IMR-90 (cell line): ENCODE data around the gene ZNF316. TPM values are rescaled to one million over a fixed set of nuclear protein-coding genes. Genes with fewer than 3 reads are reported as not detected.

Experiments
- ATAC-seq: fragments of 200-7000 bp; cut with Tn5 transposase; 2 replicates; pipeline ENCODE4 v1.9.1; 2020; ENCODE audit warnings: low read depth, mild to moderate bottlenecking, moderate library complexity
- BruUV-seq: library from RNA; stranded (reverse); fragments of 400-500 nt; replicated peaks from 2 replicates; lab custom pipeline; 2021; lab: Mats Ljungman, UMichigan
- CTCF ChIA-PET: fragments of 300-600 bp; formaldehyde crosslinking; extraction: SDS; loops from one replicate; lab custom pipeline; 2021; ENCODE audit warnings: antibody characterized with exemption; lab: Yijun Ruan, JAX
- POLR2A ChIA-PET: fragments of 300-600 bp; sonication (Branson Sonifier 250); formaldehyde crosslinking; loops from one replicate; lab custom pipeline; 2022; ENCODE audit warnings: antibody characterized with exemption; ENCODE audit not compliant: unreplicated experiment; lab: Charles Lee
- DNase-seq: peaks from one replicate; pipeline ENCODE4 v3.0.0; 2013
- H2AFZ ChIP-seq: replicated peaks from 2 replicates; pipeline ENCODE3; 2013; ENCODE audit warnings: low read length, mild to moderate bottlenecking; ENCODE audit not compliant: poor library complexity
- H2AK5ac ChIP-seq: 2 replicates; pipeline ENCODE4 v1.6.1; 2013; ENCODE audit warnings: low read depth, low read length, inconsistent platforms
- H2AK9ac ChIP-seq: replicated peaks from 2 replicates; pipeline ENCODE3; 2013; ENCODE audit warnings: mild to moderate bottlenecking, low read depth, low read length, moderate library complexity; ENCODE audit not compliant: poor library complexity
- H2BK120ac ChIP-seq: 2 replicates; pipeline ENCODE4 v1.6.1; 2013; ENCODE audit warnings: low read depth, low read length, inconsistent platforms
- H2BK15ac ChIP-seq: 3 replicates; pipeline ENCODE4 v1.6.1; 2013; ENCODE audit warnings: low read depth, low read length, inconsistent platforms
- H2BK20ac ChIP-seq: 2 replicates; pipeline ENCODE4 v1.6.1; 2013; ENCODE audit warnings: low read depth, mild to moderate bottlenecking, inconsistent platforms, low read length, moderate library complexity
- H2BK5ac ChIP-seq: 2 replicates; pipeline ENCODE4 v1.6.1; 2013; ENCODE audit warnings: mild to moderate bottlenecking, low read depth, low read length, inconsistent platforms; ENCODE audit not compliant: poor library complexity, severe bottlenecking
- H3K14ac ChIP-seq: replicated peaks from 2 replicates; pipeline ENCODE4 v1.6.1; 2013; ENCODE audit warnings: low read depth, low read length, inconsistent platforms
- H3K18ac ChIP-seq: 2 replicates; pipeline ENCODE4 v1.6.1; 2013; ENCODE audit warnings: low read depth, low read length, control low read depth
- H3K23ac ChIP-seq: 2 replicates; pipeline ENCODE4 v1.6.1; 2013; ENCODE audit warnings: low read depth, low read length, inconsistent platforms
- H3K27ac ChIP-seq: 2 replicates; pipeline ENCODE4 v1.5.1; 2013; ENCODE audit warnings: mild to moderate bottlenecking, control low read depth, low read length; ENCODE audit not compliant: insufficient read depth
- H3K27me3 ChIP-seq: 2 replicates; pipeline ENCODE4 v1.6.1; 2013; ENCODE audit warnings: low read length; ENCODE audit not compliant: control insufficient read depth, insufficient read depth
- H3K36me3 ChIP-seq: 2 replicates; pipeline ENCODE4 v1.6.1; 2013; ENCODE audit warnings: low read length, mixed read lengths; ENCODE audit not compliant: control insufficient read depth, insufficient read depth
- H3K4ac ChIP-seq: 2 replicates; pipeline ENCODE4 v1.6.1; 2013; ENCODE audit warnings: low read depth, low read length, inconsistent platforms
- H3K4me1 ChIP-seq: 2 replicates; pipeline ENCODE4 v1.6.1; 2013; ENCODE audit warnings: low read length, mixed read lengths; ENCODE audit not compliant: control insufficient read depth, insufficient read depth
- H3K4me2 ChIP-seq: 2 replicates; pipeline ENCODE4 v1.6.1; 2013; ENCODE audit warnings: low read depth, mild to moderate bottlenecking, control low read depth, low read length, moderate library complexity
- H3K4me3 ChIP-seq: 2 replicates; pipeline ENCODE4 v1.5.1; 2013; ENCODE audit warnings: low read depth, mild to moderate bottlenecking, control low read depth, low read length, moderate library complexity; ENCODE audit not compliant: insufficient read depth
- H3K56ac ChIP-seq: 2 replicates; pipeline ENCODE4 v1.6.1; 2013; ENCODE audit warnings: low read length, inconsistent platforms; ENCODE audit not compliant: insufficient read depth; ENCODE audit errors: extremely low read depth
- H3K79me1 ChIP-seq, 2 experiments: 2 replicates each; pipeline ENCODE4 v1.6.1; 2013; ENCODE audit warnings: low read length in 2 of 2, inconsistent platforms in 1 of 2, low read depth in 1 of 2
- H3K9ac ChIP-seq: 2 replicates; pipeline ENCODE4 v1.6.1; 2013; ENCODE audit warnings: low read depth, low read length, control low read depth
- H3K9me1 ChIP-seq: 2 replicates; pipeline ENCODE4 v1.6.1; 2013; ENCODE audit warnings: low read length, inconsistent platforms; ENCODE audit not compliant: insufficient read depth
- H3K9me3 ChIP-seq: 2 replicates; pipeline ENCODE4 v1.6.1; 2013; ENCODE audit warnings: low read length; ENCODE audit not compliant: control insufficient read depth, insufficient read depth
- H4K20me1 ChIP-seq: 2 replicates; pipeline ENCODE4 v1.6.1; 2013; ENCODE audit warnings: low read length, inconsistent platforms; ENCODE audit not compliant: insufficient read depth
- H4K5ac ChIP-seq: 2 replicates; pipeline ENCODE4 v1.6.1; 2013; ENCODE audit warnings: mild to moderate bottlenecking, low read depth, low read length, control low read depth
- H4K8ac ChIP-seq, 2 experiments: 2 replicates each; pipeline ENCODE4 v1.6.1; 2013; ENCODE audit warnings: low read depth in 2 of 2, low read length in 2 of 2, control low read depth in 1 of 2, inconsistent platforms in 1 of 2
- H4K91ac ChIP-seq: 2 replicates; pipeline ENCODE4 v1.6.1; 2013; ENCODE audit warnings: low read depth, low read length, inconsistent platforms; ENCODE audit not compliant: insufficient read depth
- BHLHE40 ChIP-seq: fragments of 150-350 bp; IDR thresholded peaks from 2 replicates; pipeline ENCODE4 v1.6.1; 2016; ENCODE audit warnings: mild to moderate bottlenecking, low read depth, low read length
- MAZ ChIP-seq: IDR thresholded peaks from 2 replicates; pipeline ENCODE4 v1.6.1; 2012; ENCODE audit warnings: low read depth, mild to moderate bottlenecking, low read length, improper control_type of control experiment, moderate library complexity, borderline replicate concordance
- MXI1 ChIP-seq: IDR thresholded peaks from 2 replicates; pipeline ENCODE4 v1.6.1; 2012; ENCODE audit warnings: low read depth, mild to moderate bottlenecking, low read length, moderate library complexity, borderline replicate concordance
- NFE2L2 ChIP-seq: fragments of 150-350 bp; IDR thresholded peaks from 2 replicates; pipeline ENCODE4 v1.6.1; 2016; ENCODE audit warnings: low read depth, mild to moderate bottlenecking, low read length
- POLR2A ChIP-seq: IDR thresholded peaks from 2 replicates; pipeline ENCODE4 v1.6.1; 2012; ENCODE audit warnings: mild to moderate bottlenecking, low read depth, low read length
- RAD21 ChIP-seq: IDR thresholded peaks from 2 replicates; pipeline ENCODE4 v1.6.1; 2012; ENCODE audit warnings: low read length, improper control_type of control experiment
- RCOR1 ChIP-seq: IDR thresholded peaks from 2 replicates; pipeline ENCODE4 v1.6.1; 2012; ENCODE audit warnings: mild to moderate bottlenecking, low read length, improper control_type of control experiment; ENCODE audit not compliant: insufficient replicate concordance
- RFX5 ChIP-seq: IDR thresholded peaks from 2 replicates; pipeline ENCODE4 v1.8.0; 2012; ENCODE audit warnings: low read depth, mild to moderate bottlenecking, low read length, moderate library complexity
- SMC3 ChIP-seq: fragments of 150-350 bp; IDR thresholded peaks from 2 replicates; pipeline ENCODE4 v1.6.1; 2016; ENCODE audit warnings: low read depth, mild to moderate bottlenecking, antibody characterized with exemption, low read length, moderate library complexity
- WGBS, 2 experiments: methylation state at CpG; one replicate each; pipeline versions ENCODE4 v1.1.5 to v1.1.7; 2013; ENCODE audit warnings: missing lambda C conversion rate in 2 of 2; ENCODE audit not compliant: insufficient read length in 1 of 2; ENCODE audit errors: extremely low coverage in 2 of 2; 5-methylcytosine and 5-hydroxymethylcytosine counted together
- dilution Hi-C: fragments of 300-500 bp; cut with HindIII; formaldehyde crosslinking; loops from one replicate; pipeline ENCODE4 v1.14.3; 2018; ENCODE audit warnings: low sequenced_read_pairs; ENCODE audit not compliant: unreplicated experiment
- in situ Hi-C: fragments of 300-500 bp; cut with MboI; formaldehyde crosslinking; loops from 3 replicates; pipeline ENCODE4 v1.14.3; 2019; ENCODE audit warnings: low sequenced_read_pairs, inconsistent platforms, mixed read lengths
- intact Hi-C: fragments of 100-400 bp; cut with micrococcal nuclease; formaldehyde crosslinking; loops from 2 replicates; pipeline ENCODE4 v1.10.0; 2022
- polyA plus RNA-seq, 3 experiments: library from polyadenylated mRNA; depleted of rRNA; stranded (reverse); fragments of >200 nt; gene quantifications; 2 replicates each; pipeline ENCODE4 v1.2.3, GENCODE V29; 2012; ENCODE audit warnings: low replicate concordance in 1 of 3
- total RNA-seq: library from RNA; depleted of rRNA; stranded (reverse); fragments of >200 nt; gene quantifications from 2 replicates; pipeline ENCODE4 v1.2.3, GENCODE V29; 2012
- TF ChIP-seq, protein P1 (sequence below): conservative IDR thresholded peaks from 2 replicates; pipeline ENCODE4 v1.5.1; 2012; ENCODE audit warnings: mild to moderate bottlenecking, low read depth, low read length, improper control_type of control experiment

ZNF316 gene
- total and polyA plus RNA-seq, 2 of the 4 experiments (the other 2 are of a cell fraction), result 3.2 to 7.2 TPM

DNA sequence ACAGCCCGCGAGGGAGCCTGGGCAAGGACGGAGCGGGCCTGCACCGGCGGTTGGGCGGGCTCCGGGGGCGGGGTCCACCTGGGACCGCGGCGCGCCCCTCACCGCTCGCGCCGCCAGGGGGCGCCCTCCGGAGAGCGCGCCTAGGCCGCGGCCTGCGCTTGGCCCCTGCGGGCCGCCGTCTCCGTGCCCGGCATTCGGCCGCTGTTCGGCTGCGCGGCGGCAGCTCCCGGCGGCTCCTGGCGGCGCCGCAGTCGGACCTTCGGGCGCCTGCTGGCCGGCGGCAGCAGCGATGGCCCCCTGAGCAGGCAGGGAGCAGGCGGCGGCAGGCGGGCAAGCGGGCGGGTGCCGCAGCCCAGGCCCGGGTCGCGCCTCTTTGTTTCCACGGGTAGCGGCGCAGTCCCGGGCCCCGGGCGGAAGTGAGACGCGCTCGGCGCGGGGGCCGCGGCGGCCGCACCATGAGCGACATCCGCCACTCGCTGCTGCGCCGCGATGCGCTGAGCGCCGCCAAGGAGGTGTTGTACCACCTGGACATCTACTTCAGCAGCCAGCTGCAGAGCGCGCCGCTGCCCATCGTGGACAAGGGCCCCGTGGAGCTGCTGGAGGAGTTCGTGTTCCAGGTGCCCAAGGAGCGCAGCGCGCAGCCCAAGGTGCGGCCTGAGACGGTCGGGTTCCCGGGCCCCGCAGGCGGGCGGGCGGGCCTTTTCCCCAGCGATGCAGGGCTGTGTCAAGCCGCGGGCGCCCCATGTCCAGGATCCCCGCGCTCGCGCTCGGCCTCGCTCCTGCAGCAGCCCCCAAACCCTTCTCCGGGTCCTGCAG, 47.1 kb upstream of the ZNF316 start, which contains the start of gene INTS15:
INTS15 (plus strand) TSS at position 193 of the 816 bp plus-strand sequence; CDS start at position 456, 263 bp downstream.
- DNase-seq, result peak; percentile 77
- peaks cover 9 to 26% of the 10 kb centered on the region in 2 experiments; a peak in 3 of 4 replicates for H3K79me1 ChIP-seq
- H4K5ac ChIP-seq, result peak within 1 kb of the TSS; percentile 47; the same call in 1 of the 2 replicates
- TF ChIP-seq BHLHE40 (no peak; the same call in 1 of the 2 replicates), RAD21 (peak; percentile 51), RCOR1 (peak; percentile 30), RFX5 (no peak), POLR2A (peak; percentile 84), SMC3 (peak; percentile 71), MXI1 (peak; percentile 31; the same call in 1 of the 2 replicates), MAZ (peak; percentile 85; the same call in 1 of the 2 replicates), NFE2L2 (no peak)
- TF ChIP-seq, protein P1, sequence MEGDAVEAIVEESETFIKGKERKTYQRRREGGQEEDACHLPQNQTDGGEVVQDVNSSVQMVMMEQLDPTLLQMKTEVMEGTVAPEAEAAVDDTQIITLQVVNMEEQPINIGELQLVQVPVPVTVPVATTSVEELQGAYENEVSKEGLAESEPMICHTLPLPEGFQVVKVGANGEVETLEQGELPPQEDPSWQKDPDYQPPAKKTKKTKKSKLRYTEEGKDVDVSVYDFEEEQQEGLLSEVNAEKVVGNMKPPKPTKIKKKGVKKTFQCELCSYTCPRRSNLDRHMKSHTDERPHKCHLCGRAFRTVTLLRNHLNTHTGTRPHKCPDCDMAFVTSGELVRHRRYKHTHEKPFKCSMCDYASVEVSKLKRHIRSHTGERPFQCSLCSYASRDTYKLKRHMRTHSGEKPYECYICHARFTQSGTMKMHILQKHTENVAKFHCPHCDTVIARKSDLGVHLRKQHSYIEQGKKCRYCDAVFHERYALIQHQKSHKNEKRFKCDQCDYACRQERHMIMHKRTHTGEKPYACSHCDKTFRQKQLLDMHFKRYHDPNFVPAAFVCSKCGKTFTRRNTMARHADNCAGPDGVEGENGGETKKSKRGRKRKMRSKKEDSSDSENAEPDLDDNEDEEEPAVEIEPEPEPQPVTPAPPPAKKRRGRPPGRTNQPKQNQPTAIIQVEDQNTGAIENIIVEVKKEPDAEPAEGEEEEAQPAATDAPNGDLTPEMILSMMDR, result peak; percentile 95
- WGBS, 2 experiments, result 0% methylated on average over 59 of the region's 107 CpGs; no CpG with 5 or more reads in 1 of the 2 experiments
- no peaks in the 10 kb centered on the region for H3K27me3 ChIP-seq
- H3K4me3 ChIP-seq, result peak within 1 kb of the TSS; percentile 98
- H3K56ac ChIP-seq, result peak within 1 kb of the TSS; percentile 38; the same call in 1 of the 2 replicates
- H3K18ac ChIP-seq, result no peak within 1 kb of the TSS; the same call in 1 of the 2 replicates
- H3K27ac ChIP-seq, result peak within 1 kb of the TSS; percentile 86
- ChIA-PET POLR2A (no interaction called here), CTCF (interaction anchor here (0.6 to 1.4 kb wide), 5 partner anchors 12 to 75 kb away, joined by 3 to 10 read pairs (median 3); partner anchors contain the start of gene ZDHHC4)
- H2BK15ac ChIP-seq, result no peak within 1 kb of the TSS
- peak within 1 kb of the TSS; percentile 29; the same call in 1 of the 2 replicates for H2BK120ac ChIP-seq
- peaks cover 3% of the 10 kb centered on the region; the same call in 1 of the 2 replicates for H3K4me1 ChIP-seq
- ATAC-seq, result peak; percentile 94
- peak within 1 kb of the TSS; percentile 92 for H2AK9ac ChIP-seq
- H2BK5ac ChIP-seq, result peak within 1 kb of the TSS; percentile 58
- intact Hi-C loops, result no loop called here
- H4K91ac ChIP-seq, result no peak within 1 kb of the TSS
- H3K9me1 ChIP-seq, result no peaks in the 10 kb centered on the region; the same call in 1 of the 2 replicates
- peak within 1 kb of the TSS; percentile 97 for H3K9ac ChIP-seq
- no peaks in the 10 kb centered on the region for H3K9me3 ChIP-seq
- peak within 1 kb of the TSS; percentile 99 for H2AFZ ChIP-seq
- peaks cover 29% of the 10 kb centered on the region for H3K36me3 ChIP-seq
- dilution Hi-C loops, result no loop called here
- H4K20me1 ChIP-seq, result 0 out of 2 replicates have a peak, but pooled peaks cover 5% of the 10 kb centered on the region
- peak within 1 kb of the TSS; percentile 75 for H3K23ac ChIP-seq
- H4K8ac ChIP-seq, result peak within 1 kb of the TSS; percentile 63 to 81; a peak in 2 of 4 replicates
- no TSS peak for BruUV-seq
- H2BK20ac ChIP-seq, result no peak within 1 kb of the TSS
- peak within 1 kb of the TSS; percentile 94 for H3K14ac ChIP-seq
- in situ Hi-C loops, result no loop called here
- peak within 1 kb of the TSS; percentile 95 for H3K4me2 ChIP-seq
- H3K4ac ChIP-seq, result peak within 1 kb of the TSS; percentile 71
- no peak within 1 kb of the TSS for H2AK5ac ChIP-seq
